Measurements from ENCODE around the gene MRPL34.

DNA sequence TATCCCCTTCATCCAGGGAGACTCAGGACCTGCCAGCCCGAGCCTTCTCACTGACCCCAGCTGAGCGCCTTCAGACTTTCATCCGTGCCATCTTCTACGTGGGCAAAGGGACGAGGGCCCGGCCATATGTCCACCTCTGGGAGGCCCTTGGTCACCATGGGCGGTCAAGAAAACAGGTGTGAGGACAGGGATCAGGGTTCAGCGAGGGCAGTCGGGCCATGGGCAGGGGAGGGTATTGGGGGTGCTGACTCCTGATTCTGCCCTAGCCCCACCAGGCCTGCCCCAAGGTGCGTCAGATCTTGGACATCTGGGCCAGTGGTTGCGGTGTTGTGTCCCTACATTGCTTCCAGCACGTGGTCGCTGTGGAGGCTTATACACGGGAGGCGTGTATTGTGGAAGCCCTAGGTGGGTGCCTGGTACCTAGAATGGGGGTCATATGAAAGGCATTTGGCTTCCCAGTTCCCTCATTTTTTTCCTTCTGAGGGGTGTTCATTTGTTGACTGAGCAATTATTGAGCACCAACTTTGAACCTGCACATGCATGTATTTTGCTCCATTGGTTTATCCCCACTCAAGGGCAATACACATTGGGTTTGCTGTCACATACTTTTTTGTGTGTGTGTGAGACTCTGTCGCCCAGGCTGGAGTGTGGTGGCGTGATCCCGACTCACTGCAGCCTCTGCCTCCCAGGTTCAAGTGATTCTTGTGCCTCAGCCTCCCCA lies 20.1 kb upstream of the MRPL34 start:
- TF ChIP-seq GABPA (IDR thresholded peaks at IDR 0.05; ENCODE audit: low read depth) (no peak), SPI1 (IDR thresholded peaks at IDR 0.05; ENCODE audit: borderline replicate concordance, low read depth) (no peak)
- TF ChIP-seq, protein P1, sequence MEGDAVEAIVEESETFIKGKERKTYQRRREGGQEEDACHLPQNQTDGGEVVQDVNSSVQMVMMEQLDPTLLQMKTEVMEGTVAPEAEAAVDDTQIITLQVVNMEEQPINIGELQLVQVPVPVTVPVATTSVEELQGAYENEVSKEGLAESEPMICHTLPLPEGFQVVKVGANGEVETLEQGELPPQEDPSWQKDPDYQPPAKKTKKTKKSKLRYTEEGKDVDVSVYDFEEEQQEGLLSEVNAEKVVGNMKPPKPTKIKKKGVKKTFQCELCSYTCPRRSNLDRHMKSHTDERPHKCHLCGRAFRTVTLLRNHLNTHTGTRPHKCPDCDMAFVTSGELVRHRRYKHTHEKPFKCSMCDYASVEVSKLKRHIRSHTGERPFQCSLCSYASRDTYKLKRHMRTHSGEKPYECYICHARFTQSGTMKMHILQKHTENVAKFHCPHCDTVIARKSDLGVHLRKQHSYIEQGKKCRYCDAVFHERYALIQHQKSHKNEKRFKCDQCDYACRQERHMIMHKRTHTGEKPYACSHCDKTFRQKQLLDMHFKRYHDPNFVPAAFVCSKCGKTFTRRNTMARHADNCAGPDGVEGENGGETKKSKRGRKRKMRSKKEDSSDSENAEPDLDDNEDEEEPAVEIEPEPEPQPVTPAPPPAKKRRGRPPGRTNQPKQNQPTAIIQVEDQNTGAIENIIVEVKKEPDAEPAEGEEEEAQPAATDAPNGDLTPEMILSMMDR (IDR thresholded peaks at IDR 0.05; ENCODE audit: insufficient read depth, low read length), result no peak
- TF ChIP-seq, protein P2, sequence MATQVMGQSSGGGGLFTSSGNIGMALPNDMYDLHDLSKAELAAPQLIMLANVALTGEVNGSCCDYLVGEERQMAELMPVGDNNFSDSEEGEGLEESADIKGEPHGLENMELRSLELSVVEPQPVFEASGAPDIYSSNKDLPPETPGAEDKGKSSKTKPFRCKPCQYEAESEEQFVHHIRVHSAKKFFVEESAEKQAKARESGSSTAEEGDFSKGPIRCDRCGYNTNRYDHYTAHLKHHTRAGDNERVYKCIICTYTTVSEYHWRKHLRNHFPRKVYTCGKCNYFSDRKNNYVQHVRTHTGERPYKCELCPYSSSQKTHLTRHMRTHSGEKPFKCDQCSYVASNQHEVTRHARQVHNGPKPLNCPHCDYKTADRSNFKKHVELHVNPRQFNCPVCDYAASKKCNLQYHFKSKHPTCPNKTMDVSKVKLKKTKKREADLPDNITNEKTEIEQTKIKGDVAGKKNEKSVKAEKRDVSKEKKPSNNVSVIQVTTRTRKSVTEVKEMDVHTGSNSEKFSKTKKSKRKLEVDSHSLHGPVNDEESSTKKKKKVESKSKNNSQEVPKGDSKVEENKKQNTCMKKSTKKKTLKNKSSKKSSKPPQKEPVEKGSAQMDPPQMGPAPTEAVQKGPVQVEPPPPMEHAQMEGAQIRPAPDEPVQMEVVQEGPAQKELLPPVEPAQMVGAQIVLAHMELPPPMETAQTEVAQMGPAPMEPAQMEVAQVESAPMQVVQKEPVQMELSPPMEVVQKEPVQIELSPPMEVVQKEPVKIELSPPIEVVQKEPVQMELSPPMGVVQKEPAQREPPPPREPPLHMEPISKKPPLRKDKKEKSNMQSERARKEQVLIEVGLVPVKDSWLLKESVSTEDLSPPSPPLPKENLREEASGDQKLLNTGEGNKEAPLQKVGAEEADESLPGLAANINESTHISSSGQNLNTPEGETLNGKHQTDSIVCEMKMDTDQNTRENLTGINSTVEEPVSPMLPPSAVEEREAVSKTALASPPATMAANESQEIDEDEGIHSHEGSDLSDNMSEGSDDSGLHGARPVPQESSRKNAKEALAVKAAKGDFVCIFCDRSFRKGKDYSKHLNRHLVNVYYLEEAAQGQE (IDR thresholded peaks at IDR 0.05; ENCODE audit: insufficient replicate concordance, low read depth), result no peak
